Endodermal cell (in vitro differentiated cells): ENCODE results near the gene SPAG4. TPM values are rescaled to one million over a fixed set of nuclear protein-coding genes. Genes with fewer than 3 reads are reported as not detected.

Experiments
- DNase-seq: peaks from one replicate; pipeline ENCODE4 v3.0.0-alpha.2; 2017
- H3K27ac ChIP-seq: 2 replicates; pipeline ENCODE4 v1.5.1; 2013; ENCODE audit warnings: mild to moderate bottlenecking, low read depth, low read length, moderate library complexity
- H3K27me3 ChIP-seq: 2 replicates; pipeline ENCODE4 v1.6.1; 2013; ENCODE audit warnings: mild to moderate bottlenecking, low read length, moderate library complexity; ENCODE audit not compliant: insufficient read depth, control insufficient read depth, poor library complexity, severe bottlenecking
- H3K36me3 ChIP-seq: 2 replicates; pipeline ENCODE4 v1.7.0; 2013; ENCODE audit warnings: mild to moderate bottlenecking, low read length, moderate library complexity; ENCODE audit not compliant: control insufficient read depth, insufficient read depth
- H3K4me1 ChIP-seq: one replicate; pipeline ENCODE4 v1.7.0; 2013; ENCODE audit warnings: low read length; ENCODE audit not compliant: control insufficient read depth, insufficient read depth
- H3K4me3 ChIP-seq: 2 replicates; pipeline ENCODE4 v1.5.1; 2013; ENCODE audit warnings: mild to moderate bottlenecking, low read length, moderate library complexity
- H3K9ac ChIP-seq: 2 replicates; pipeline ENCODE4 v1.6.1; 2013; ENCODE audit warnings: mild to moderate bottlenecking, low read length, moderate library complexity; ENCODE audit not compliant: poor library complexity, severe bottlenecking; ENCODE audit errors: extremely low read depth
- H3K9me3 ChIP-seq: 2 replicates; pipeline ENCODE4 v1.6.1; 2013; ENCODE audit warnings: mild to moderate bottlenecking, low read length, moderate library complexity; ENCODE audit not compliant: control insufficient read depth
- H3K27ac Mint-ChIP-seq: 2 replicates; pipeline ENCODE4 v1.8.0; 2020; ENCODE audit warnings: mixed read lengths
- H3K27me3 Mint-ChIP-seq: 2 replicates; pipeline ENCODE4 v1.8.0; 2021; ENCODE audit warnings: mild to moderate bottlenecking, mixed read lengths; ENCODE audit not compliant: insufficient read depth
- H3K36me3 Mint-ChIP-seq: 2 replicates; pipeline ENCODE4 v1.8.0; 2020; ENCODE audit warnings: low read depth, mixed read lengths
- H3K4me1 Mint-ChIP-seq: 2 replicates; pipeline ENCODE4 v1.8.0; 2020; ENCODE audit warnings: mixed read lengths
- H3K4me3 Mint-ChIP-seq: 2 replicates; pipeline ENCODE4 v1.8.0; 2020; ENCODE audit warnings: mild to moderate bottlenecking, moderate library complexity, mixed read lengths
- H3K9me3 Mint-ChIP-seq: 2 replicates; pipeline ENCODE4 v1.8.0; 2020; ENCODE audit warnings: mild to moderate bottlenecking, mixed read lengths
- CTCF ChIP-seq: fragments of 200-600 bp; sonication (generic); conservative IDR thresholded peaks from 2 replicates; pipeline ENCODE4 v1.5.0; 2021; ENCODE audit warnings: antibody characterized with exemption, mild to moderate bottlenecking
- WGBS, 2 experiments: methylation state at CpG; one replicate each; pipeline versions ENCODE4 v1.1.5 to v1.1.7; 2013; ENCODE audit warnings: missing lambda C conversion rate in 2 of 2, mixed read lengths in 1 of 2; ENCODE audit not compliant: insufficient coverage in 1 of 2, insufficient read length in 1 of 2; 5-methylcytosine and 5-hydroxymethylcytosine counted together
- total RNA-seq, 2 donors: library from RNA; stranded (reverse); fragmentation: NEBNext Ultra II Directional in 1 of 2; extraction: Animal tissue kit (Norgen Biotek cat#: 25700) in 1 of 2; gene quantifications; 2 replicates in 1 of 2; 3 replicates in 1 of 2; pipeline ENCODE4 v1.2.1, GENCODE V29; 2021

Gene SPAG4
- total RNA-seq, 2 donors from 2014 or later = 1.7 to 3.5 TPM

GRCh38 chr20:35606127-35606526 lies 9.5 kb upstream of the SPAG4 start:
- H3K27me3 Mint-ChIP-seq = peaks cover 43% of the 10 kb centered on the region
- Histone ChIP-seq H3K27me3 (peaks cover 31% of the 10 kb centered on the region), H3K4me1 (no peaks in the 10 kb centered on the region), H3K9ac (no peak overlapping the region), H3K27ac (no peak overlapping the region), H3K36me3 (no peaks in the 10 kb centered on the region), H3K9me3 (no peaks in the 10 kb centered on the region), H3K4me3 (no peak overlapping the region)
- H3K4me3 Mint-ChIP-seq = no peak overlapping the region
- TF ChIP-seq CTCF = no peak
- no peaks in the 10 kb centered on the region for H3K9me3 Mint-ChIP-seq
- H3K27ac Mint-ChIP-seq = no peak overlapping the region
- no peak for DNase-seq
- peaks cover 6% of the 10 kb centered on the region for H3K4me1 Mint-ChIP-seq
- 91 to 94% methylated on average over 3 to 4 of the region's 4 CpGs for WGBS, 2 experiments
- H3K36me3 Mint-ChIP-seq = no peaks in the 10 kb centered on the region

GRCh38 chr20:35607003-35607735 lies 8.5 kb upstream of the SPAG4 start:
- H3K36me3 Mint-ChIP-seq = no peaks in the 10 kb centered on the region
- no peaks in the 10 kb centered on the region for H3K36me3 ChIP-seq
- H3K27me3 ChIP-seq = peaks cover 21% of the 10 kb centered on the region
- no peak overlapping the region for H3K27ac ChIP-seq
- peaks cover 6% of the 10 kb centered on the region for H3K4me1 Mint-ChIP-seq
- 90 to 93% methylated on average over 9 to 14 of the region's 14 CpGs for WGBS, 2 experiments
- H3K27me3 Mint-ChIP-seq = peaks cover 35% of the 10 kb centered on the region
- TF ChIP-seq CTCF = no peak
- H3K9me3 Mint-ChIP-seq = no peaks in the 10 kb centered on the region
- H3K9ac ChIP-seq = no peak overlapping the region
- no peaks in the 10 kb centered on the region for H3K4me1 ChIP-seq
- no peak overlapping the region for H3K4me3 Mint-ChIP-seq
- no peak overlapping the region for H3K4me3 ChIP-seq
- no peaks in the 10 kb centered on the region for H3K9me3 ChIP-seq
- no peak overlapping the region for H3K27ac Mint-ChIP-seq
- DNase-seq = no peak

GRCh38 chr20:35610833-35611427 lies 4.7 kb upstream of the SPAG4 start:
- no peak for DNase-seq
- no peaks in the 10 kb centered on the region for H3K27me3 ChIP-seq
- H3K4me1 ChIP-seq = no peaks in the 10 kb centered on the region
- H3K9ac ChIP-seq = no peak overlapping the region
- Mint-ChIP-seq H3K9me3 (no peaks in the 10 kb centered on the region), H3K27ac (no peak overlapping the region), H3K4me3 (no peak overlapping the region), H3K4me1 (no peaks in the 10 kb centered on the region), H3K27me3 (peaks cover 36% of the 10 kb centered on the region), H3K36me3 (no peaks in the 10 kb centered on the region)
- H3K36me3 ChIP-seq = no peaks in the 10 kb centered on the region
- TF ChIP-seq CTCF = no peak
- no peaks in the 10 kb centered on the region for H3K9me3 ChIP-seq
- WGBS, 2 experiments = 93 to 94% methylated on average over 9 of the region's 9 CpGs
- no peak overlapping the region for H3K4me3 ChIP-seq
- H3K27ac ChIP-seq = no peak overlapping the region
